HCT116 (cell line): ENCODE data around the gene GABPB2.

Experiments used
- ATF3 ChIP-seq: IDR thresholded peaks from 2 replicates; pipeline ENCODE4 v1.6.1; 2012
- CTCF ChIP-seq, 3 experiments: fragments of 200-600 bp in 1 of 3; sonication (generic) in 1 of 3; IDR thresholded peaks in 2 of 3; conservative IDR thresholded peaks in 1 of 3; 2 replicates each; pipeline ENCODE4 v1.5.1; 2012 to 2017; ENCODE audit warnings: low read depth in 2 of 3, low read length in 2 of 3, antibody characterized with exemption in 1 of 3, borderline replicate concordance in 1 of 3, control low read depth in 1 of 3, mild to moderate bottlenecking in 1 of 3, mixed read lengths in 1 of 3, mixed run types in 1 of 3, moderate library complexity in 1 of 3; ENCODE audit not compliant: insufficient read depth in 1 of 3
- EZH2 ChIP-seq: fragments of 200-600 bp; sonication (generic); IDR thresholded peaks from 2 replicates; pipeline ENCODE4 v1.6.1; 2017; ENCODE audit warnings: antibody characterized with exemption, mixed run types
- ZFX ChIP-seq: fragments of 450-650 bp; IDR thresholded peaks from 2 replicates; pipeline ENCODE4 v1.6.1; 2017

- TF ChIP-seq CTCF (IDR thresholded peaks at IDR 0.05 in 2 of 3, conservative IDR thresholded peaks at IDR 0.05 in 1 of 3; ENCODE audit: borderline replicate concordance in 1 of 3, insufficient read depth in 1 of 3, low read depth in 2 of 3, low read length in 2 of 3), result no peak
- no peak for TF ChIP-seq ZFX
- TF ChIP-seq ATF3, result no peak
- no peak for TF ChIP-seq EZH2
These were observed 23.0 kb upstream of the GABPB2 start, which contains the start of gene C1orf56 for GRCh38 chr1:151047591-151047924.
